ENCODE measurements around the gene DMD.
A peak's percentile ranks its signal among the peaks of the same experiment; 100 is the strongest.

The DMD gene

GRCh38 chrX:32141841-32142240, 1069.5 kb downstream of the DMD start:
- H3K27ac ChIP-seq = no peak overlapping the region

GRCh38 chrX:32139476-32139875, 1071.9 kb downstream of the DMD start:
- TF ChIP-seq CTCF (conservative IDR thresholded peaks at IDR 0.05) (no peak), ZFX (IDR thresholded peaks at IDR 0.05) (no peak)
- no peak overlapping the region for H3K27ac ChIP-seq

More at GRCh38 chrX:32141841-32142240, 1069.5 kb downstream of the DMD start:
- TF ChIP-seq CTCF (conservative IDR thresholded peaks at IDR 0.05) (no peak), ZFX (IDR thresholded peaks at IDR 0.05) (no peak)

GRCh38 chrX:32137525-32137924, 1073.8 kb downstream of the DMD start:
- TF ChIP-seq CTCF (conservative IDR thresholded peaks at IDR 0.05) = no peak
- TF ChIP-seq ZFX (IDR thresholded peaks at IDR 0.05) = no peak

GRCh38 chrX:32126997-32127396, 1084.4 kb downstream of the DMD start:
- TF ChIP-seq CTCF (conservative IDR thresholded peaks at IDR 0.05) (no peak), ZFX (IDR thresholded peaks at IDR 0.05) (no peak)
- H3K27ac ChIP-seq = no peak overlapping the region

More at GRCh38 chrX:32137525-32137924, 1073.8 kb downstream of the DMD start:
- H3K27ac ChIP-seq = no peak overlapping the region

- no peak overlapping the region for H3K27ac ChIP-seq
- no peak for TF ChIP-seq CTCF (conservative IDR thresholded peaks at IDR 0.05)
- TF ChIP-seq ZFX (IDR thresholded peaks at IDR 0.05) = no peak
Measured at GRCh38 chrX:32118832-32119231, 1092.5 kb downstream of the DMD start.

- TF ChIP-seq ZFX (IDR thresholded peaks at IDR 0.05) (no peak), CTCF (conservative IDR thresholded peaks at IDR 0.05) (peak; percentile 18)
Measured at GRCh38 chrX:32116047-32116446, 1095.3 kb downstream of the DMD start.

GRCh38 chrX:32087663-32088062, 1123.7 kb downstream of the DMD start:
- H3K27ac ChIP-seq = no peak overlapping the region
- no peak for TF ChIP-seq ZFX (IDR thresholded peaks at IDR 0.05)
- TF ChIP-seq CTCF (conservative IDR thresholded peaks at IDR 0.05) = no peak

More at GRCh38 chrX:32116047-32116446, 1095.3 kb downstream of the DMD start:
- H3K27ac ChIP-seq = no peak overlapping the region

Data from C4-2B (cell line).